Hepatocyte (in vitro differentiated cells): Measurements from ENCODE around the gene CEP250.

Source experiments
- CTCF ChIP-seq: fragments of 200-600 bp; sonication (generic); IDR thresholded peaks from 2 replicates; pipeline ENCODE4 v1.5.1; 2016; ENCODE audit warnings: antibody characterized with exemption, mild to moderate bottlenecking; ENCODE audit not compliant: poor library complexity
- EZH2 ChIP-seq: fragments of 200-600 bp; sonication (generic); IDR thresholded peaks from 2 replicates; pipeline ENCODE4 v1.6.1; 2016; ENCODE audit warnings: antibody characterized with exemption, mild to moderate bottlenecking, borderline replicate concordance
- EZH2phosphoT487 ChIP-seq: fragments of 200-600 bp; sonication (generic); IDR thresholded peaks from one replicate; pipeline ENCODE4 v1.6.1; 2018; ENCODE audit warnings: antibody characterized with exemption, mild to moderate bottlenecking, low read depth, moderate library complexity; ENCODE audit not compliant: unreplicated experiment, severe bottlenecking

GRCh38 chr20:35431621-35432429, 23.6 kb upstream of the CEP250 start:
- TF ChIP-seq CTCF (no peak), EZH2phosphoT487 (no peak), EZH2 (no peak)
